Measurements from ENCODE around the gene ST6GALNAC3.

The ST6GALNAC3 gene

GRCh38 chr1:76287917-76288316, 213.4 kb downstream of the ST6GALNAC3 start:
- DNase-seq (ENCODE audit: extremely low spot score) = no peak
- TF ChIP-seq CTBP1 (IDR thresholded peaks at IDR 0.05; ENCODE audit: borderline replicate concordance) (no peak), ZNF384 (IDR thresholded peaks at IDR 0.05) (no peak), PKNOX1 (IDR thresholded peaks at IDR 0.05) (no peak)
- ChIA-PET POLR2A (interaction anchor here (1.5 kb wide), 1 partner anchor 9 kb away, joined by 4 read pairs; no protein-coding TSS in a partner anchor), CTCF (no interaction called here)

DNA sequence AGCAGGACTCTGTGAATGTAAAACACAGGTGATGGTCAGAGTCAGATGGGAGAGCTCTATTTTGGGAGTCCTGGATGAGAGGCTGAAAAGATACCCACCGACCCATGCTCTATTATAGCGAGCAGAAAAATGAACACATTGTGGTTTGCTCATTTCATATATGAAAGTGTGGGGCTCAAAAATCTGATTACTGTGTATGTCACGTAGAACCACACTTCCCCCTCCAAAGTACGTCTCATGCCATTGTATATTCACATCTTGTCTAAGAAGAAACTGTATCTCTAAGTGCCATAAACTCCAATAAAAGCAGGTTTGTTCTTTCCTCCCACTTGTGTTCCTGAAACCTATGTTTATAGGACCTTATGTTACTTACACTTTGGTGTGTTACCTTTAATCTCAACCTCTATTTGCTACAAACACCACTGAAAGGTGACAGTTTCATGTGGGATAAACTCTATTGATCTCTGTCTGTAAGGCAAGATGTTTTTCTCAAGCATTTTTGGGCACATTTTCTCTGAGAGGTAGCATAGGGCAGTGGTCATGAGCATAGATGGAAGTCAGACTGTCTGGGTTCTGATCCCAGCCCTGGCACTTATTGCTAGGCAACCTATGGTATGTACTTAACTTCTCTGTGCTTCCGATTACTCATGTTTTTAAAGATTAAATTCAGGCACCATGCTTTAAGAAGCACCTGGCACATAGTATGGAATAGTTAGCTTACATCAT, 214.4 kb downstream of the ST6GALNAC3 start:
- CTCF ChIA-PET = interaction anchor here (0.6 kb wide), 2 partner anchors 134 to 832 kb away, joined by 3 read pairs; no protein-coding TSS in a partner anchor
- no peak for DNase-seq (ENCODE audit: extremely low spot score)
- POLR2A ChIA-PET = interaction anchor here (1.5 kb wide), 1 partner anchor 10 kb away, joined by 4 read pairs; no protein-coding TSS in a partner anchor
- TF ChIP-seq NFRKB (IDR thresholded peaks at IDR 0.05) = no peak
- TF ChIP-seq PKNOX1 (IDR thresholded peaks at IDR 0.05) = no peak
- no peak for TF ChIP-seq FOXA1 (IDR thresholded peaks at IDR 0.05)
- TF ChIP-seq ARNT (IDR thresholded peaks at IDR 0.05) = no peak
- TF ChIP-seq ELF4 (IDR thresholded peaks at IDR 0.05) = no peak
- no peak for TF ChIP-seq ZNF384 (IDR thresholded peaks at IDR 0.05)
- TF ChIP-seq SUZ12 (IDR thresholded peaks at IDR 0.05) = no peak
- TF ChIP-seq CTBP1 (IDR thresholded peaks at IDR 0.05; ENCODE audit: borderline replicate concordance) = no peak
- TF ChIP-seq FOXK2 (IDR thresholded peaks at IDR 0.05) = no peak
- no peak for TF ChIP-seq TARDBP (IDR thresholded peaks at IDR 0.05)
- no peak for TF ChIP-seq LEF1 (IDR thresholded peaks at IDR 0.05; ENCODE audit: borderline replicate concordance)
- TF ChIP-seq FOXM1 (IDR thresholded peaks at IDR 0.05; ENCODE audit: borderline replicate concordance) = no peak
- TF ChIP-seq BHLHE40 (IDR thresholded peaks at IDR 0.05; ENCODE audit: borderline replicate concordance) = no peak
- TF ChIP-seq HDGF (IDR thresholded peaks at IDR 0.05; ENCODE audit: borderline replicate concordance) = no peak
- no peak for TF ChIP-seq SP1 (IDR thresholded peaks at IDR 0.05)

GRCh38 chr1:76289692-76290091, 215.1 kb downstream of the ST6GALNAC3 start:
- TF ChIP-seq SP1 (IDR thresholded peaks at IDR 0.05) (no peak), TARDBP (IDR thresholded peaks at IDR 0.05) (no peak), FOXA1 (IDR thresholded peaks at IDR 0.05) (no peak), NFRKB (IDR thresholded peaks at IDR 0.05) (no peak), FOXM1 (IDR thresholded peaks at IDR 0.05; ENCODE audit: borderline replicate concordance) (no peak), L3MBTL2 (conservative IDR thresholded peaks at IDR 0.05) (no peak), SUZ12 (IDR thresholded peaks at IDR 0.05) (no peak), CTBP1 (IDR thresholded peaks at IDR 0.05; ENCODE audit: borderline replicate concordance) (no peak), PKNOX1 (IDR thresholded peaks at IDR 0.05) (no peak), ARNT (IDR thresholded peaks at IDR 0.05) (no peak), BHLHE40 (IDR thresholded peaks at IDR 0.05; ENCODE audit: borderline replicate concordance) (no peak), ELF4 (IDR thresholded peaks at IDR 0.05) (no peak), ZNF384 (IDR thresholded peaks at IDR 0.05) (no peak), FOXK2 (IDR thresholded peaks at IDR 0.05) (no peak), LEF1 (IDR thresholded peaks at IDR 0.05; ENCODE audit: borderline replicate concordance) (no peak), HDGF (IDR thresholded peaks at IDR 0.05; ENCODE audit: borderline replicate concordance) (no peak)
- ChIA-PET POLR2A (no interaction called here), CTCF (no interaction called here)
- DNase-seq (ENCODE audit: extremely low spot score) = no peak

GRCh38 chr1:76290271-76290670, 215.7 kb downstream of the ST6GALNAC3 start:
- TF ChIP-seq PKNOX1 (IDR thresholded peaks at IDR 0.05) (no peak), FOXM1 (IDR thresholded peaks at IDR 0.05; ENCODE audit: borderline replicate concordance) (no peak), LEF1 (IDR thresholded peaks at IDR 0.05; ENCODE audit: borderline replicate concordance) (no peak), FOXK2 (IDR thresholded peaks at IDR 0.05) (no peak), ZNF384 (IDR thresholded peaks at IDR 0.05) (no peak), CTBP1 (IDR thresholded peaks at IDR 0.05; ENCODE audit: borderline replicate concordance) (no peak), HDGF (IDR thresholded peaks at IDR 0.05; ENCODE audit: borderline replicate concordance) (no peak), SP1 (IDR thresholded peaks at IDR 0.05) (no peak), NFRKB (IDR thresholded peaks at IDR 0.05) (no peak), ARNT (IDR thresholded peaks at IDR 0.05) (no peak)
- ChIA-PET POLR2A (no interaction called here), CTCF (no interaction called here)
- no peak for DNase-seq (ENCODE audit: extremely low spot score)

- no peak for DNase-seq (ENCODE audit: extremely low spot score)
- ChIA-PET POLR2A (no interaction called here), CTCF (no interaction called here)
- TF ChIP-seq FOXA1 (IDR thresholded peaks at IDR 0.05) (no peak), L3MBTL2 (conservative IDR thresholded peaks at IDR 0.05) (no peak), BHLHE40 (IDR thresholded peaks at IDR 0.05; ENCODE audit: borderline replicate concordance) (no peak), PKNOX1 (IDR thresholded peaks at IDR 0.05) (no peak), LEF1 (IDR thresholded peaks at IDR 0.05; ENCODE audit: borderline replicate concordance) (no peak), SUZ12 (IDR thresholded peaks at IDR 0.05) (no peak), CTBP1 (IDR thresholded peaks at IDR 0.05; ENCODE audit: borderline replicate concordance) (no peak), TARDBP (IDR thresholded peaks at IDR 0.05) (no peak), FOXM1 (IDR thresholded peaks at IDR 0.05; ENCODE audit: borderline replicate concordance) (no peak), ELF4 (IDR thresholded peaks at IDR 0.05) (no peak), ARNT (IDR thresholded peaks at IDR 0.05) (no peak), FOXK2 (IDR thresholded peaks at IDR 0.05) (no peak), SP1 (IDR thresholded peaks at IDR 0.05) (no peak), ZNF384 (IDR thresholded peaks at IDR 0.05) (no peak), HDGF (IDR thresholded peaks at IDR 0.05; ENCODE audit: borderline replicate concordance) (no peak), NFRKB (IDR thresholded peaks at IDR 0.05) (no peak)
Observed at GRCh38 chr1:76291191-76291590, 216.6 kb downstream of the ST6GALNAC3 start.

Data from HEK293T (cell line).